MCF 10A (cell line): ENCODE measurements around the gene TEX28. TPM values are rescaled to one million over a fixed set of nuclear protein-coding genes. Genes with fewer than 3 reads are reported as not detected.

Source experiments
- BruUV-seq: library from RNA; stranded (reverse); fragments of 400-500 nt; replicated peaks from 2 replicates; lab custom pipeline; 2021; lab: Mats Ljungman, UMichigan
- CTCF ChIA-PET: fragments of 300-600 bp; sonication (Branson Sonifier 250); formaldehyde crosslinking; extraction: SDS; loops from one replicate; lab custom pipeline; 2021; ENCODE audit warnings: antibody characterized with exemption, inconsistent platforms; lab: Yijun Ruan, JAX
- POLR2A ChIA-PET: fragments of 300-600, 350-650 bp; sonication (Branson Sonifier 250); formaldehyde crosslinking; extraction: SDS; loops from one replicate; lab custom pipeline; 2020; ENCODE audit warnings: antibody characterized with exemption, inconsistent platforms; lab: Yijun Ruan, JAX
- DNase-seq: peaks from one replicate; pipeline ENCODE4 v3.0.0-alpha.2; 2018; ENCODE audit not compliant: unreplicated experiment
- H3K27ac Mint-ChIP-seq: one replicate; pipeline ENCODE4 v1.8.0; 2022; ENCODE audit warnings: mild to moderate bottlenecking, low read depth, mixed read lengths; ENCODE audit not compliant: unreplicated experiment
- H3K27me3 Mint-ChIP-seq: one replicate; pipeline ENCODE4 v1.8.0; 2022; ENCODE audit warnings: mixed read lengths; ENCODE audit not compliant: insufficient read depth, unreplicated experiment
- H3K36me3 Mint-ChIP-seq: one replicate; pipeline ENCODE4 v1.8.0; 2022; ENCODE audit warnings: mild to moderate bottlenecking, moderate library complexity, mixed read lengths; ENCODE audit not compliant: insufficient read depth, unreplicated experiment
- H3K4me1 Mint-ChIP-seq: one replicate; pipeline ENCODE4 v1.8.0; 2022; ENCODE audit warnings: mixed read lengths; ENCODE audit not compliant: insufficient read depth, unreplicated experiment
- H3K4me3 Mint-ChIP-seq: one replicate; pipeline ENCODE4 v1.8.0; 2022; ENCODE audit warnings: mild to moderate bottlenecking, moderate library complexity, mixed read lengths; ENCODE audit not compliant: unreplicated experiment
- H3K9me3 Mint-ChIP-seq: one replicate; pipeline ENCODE4 v1.8.0; 2022; ENCODE audit warnings: mixed read lengths; ENCODE audit not compliant: unreplicated experiment
- CTCF ChIP-seq: fragments of 200-600 bp; IDR thresholded peaks from one replicate; pipeline ENCODE4 v1.8.0; 2022; ENCODE audit warnings: antibody characterized with exemption, mild to moderate bottlenecking; ENCODE audit not compliant: unreplicated experiment
- intact Hi-C: fragments of 100-400 bp; cut with micrococcal nuclease; formaldehyde crosslinking; loops from 2 replicates; pipeline ENCODE4 v1.14.1; 2022
- total RNA-seq: library from RNA; stranded (reverse); gene quantifications from 2 replicates; pipeline ENCODE4 v1.2.3, GENCODE V29; 2022

Gene TEX28
- total RNA-seq, 1 experiment from 2014 or later, result not detected

GRCh38 chrX:154322890-154323289 lies 28.0 kb upstream of the TEX28 start:
- Mint-ChIP-seq H3K27me3 (peaks cover 91% of the 10 kb centered on the region), H3K9me3 (no peaks in the 10 kb centered on the region), H3K36me3 (no peaks in the 10 kb centered on the region), H3K27ac (no peak overlapping the region), H3K4me1 (no peaks in the 10 kb centered on the region), H3K4me3 (no peak overlapping the region)
- CTCF ChIA-PET, result interaction anchor here (0.6 kb wide), 1 partner anchor 205 kb away, joined by 4 read pairs; no protein-coding TSS in a partner anchor
- no peak for TF ChIP-seq CTCF
- POLR2A ChIA-PET, result interaction anchor here (0.6 kb wide), 1 partner anchor 59 kb away, joined by 3 read pairs; no protein-coding TSS in a partner anchor
- BruUV-seq, result no TSS peak
- intact Hi-C loops, result no loop called here
- DNase-seq, result no peak

- POLR2A ChIA-PET, result no interaction called here
- Mint-ChIP-seq H3K4me1 (no peaks in the 10 kb centered on the region), H3K9me3 (no peaks in the 10 kb centered on the region), H3K27ac (no peak overlapping the region), H3K4me3 (no peak overlapping the region), H3K36me3 (no peaks in the 10 kb centered on the region), H3K27me3 (peaks cover 90% of the 10 kb centered on the region)
- BruUV-seq, result no TSS peak
- TF ChIP-seq CTCF, result no peak
- intact Hi-C loops, result no loop called here
- DNase-seq, result peak; percentile 41
- CTCF ChIA-PET, result no interaction called here
These were observed 26.7 kb upstream of the TEX28 start for GRCh38 chrX:154321594-154321993.

- Mint-ChIP-seq H3K9me3 (no peaks in the 10 kb centered on the region), H3K36me3 (no peaks in the 10 kb centered on the region), H3K4me1 (no peaks in the 10 kb centered on the region), H3K27ac (no peak overlapping the region), H3K4me3 (no peak overlapping the region), H3K27me3 (peaks cover 86% of the 10 kb centered on the region)
- ChIA-PET POLR2A (no interaction called here), CTCF (no interaction called here)
- intact Hi-C loops, result no loop called here
- DNase-seq, result no peak
- BruUV-seq, result no TSS peak
- no peak for TF ChIP-seq CTCF
These were observed 26.2 kb upstream of the TEX28 start for GRCh38 chrX:154321152-154321551.

GRCh38 chrX:154320406-154320805 lies 25.5 kb upstream of the TEX28 start:
- BruUV-seq, result no TSS peak
- Mint-ChIP-seq H3K4me1 (no peaks in the 10 kb centered on the region), H3K27ac (no peak overlapping the region), H3K4me3 (no peak overlapping the region), H3K9me3 (no peaks in the 10 kb centered on the region), H3K27me3 (peaks cover 78% of the 10 kb centered on the region), H3K36me3 (no peaks in the 10 kb centered on the region)
- CTCF ChIA-PET, result interaction anchor here (0.5 to 0.7 kb wide), 2 partner anchors 29 to 315 kb away, joined by 3 read pairs; no protein-coding TSS in a partner anchor
- TF ChIP-seq CTCF, result no peak
- intact Hi-C loops, result no loop called here
- POLR2A ChIA-PET, result no interaction called here
- DNase-seq, result no peak
